Astrocyte (in vitro differentiated cells and primary cell): Measurements from ENCODE around the gene TMEM273.

Source experiments
- CTCF ChIP-seq: IDR thresholded peaks from 2 replicates; pipeline ENCODE4 v1.5.1; 2011; ENCODE audit warnings: low read depth, mild to moderate bottlenecking, inconsistent platforms, low read length, moderate library complexity; ENCODE audit not compliant: insufficient read depth
- EZH2 ChIP-seq: IDR thresholded peaks from 2 replicates; pipeline ENCODE4 v1.6.1; 2012; ENCODE audit warnings: mild to moderate bottlenecking, low read length, inconsistent platforms; ENCODE audit not compliant: insufficient read depth

GRCh38 chr10:49205206-49205605 is 17.0 kb upstream of the TMEM273 start:
- TF ChIP-seq CTCF (no peak), EZH2 (no peak)
